ENCODE data around the gene DEXI.

DEXI gene

DNA sequence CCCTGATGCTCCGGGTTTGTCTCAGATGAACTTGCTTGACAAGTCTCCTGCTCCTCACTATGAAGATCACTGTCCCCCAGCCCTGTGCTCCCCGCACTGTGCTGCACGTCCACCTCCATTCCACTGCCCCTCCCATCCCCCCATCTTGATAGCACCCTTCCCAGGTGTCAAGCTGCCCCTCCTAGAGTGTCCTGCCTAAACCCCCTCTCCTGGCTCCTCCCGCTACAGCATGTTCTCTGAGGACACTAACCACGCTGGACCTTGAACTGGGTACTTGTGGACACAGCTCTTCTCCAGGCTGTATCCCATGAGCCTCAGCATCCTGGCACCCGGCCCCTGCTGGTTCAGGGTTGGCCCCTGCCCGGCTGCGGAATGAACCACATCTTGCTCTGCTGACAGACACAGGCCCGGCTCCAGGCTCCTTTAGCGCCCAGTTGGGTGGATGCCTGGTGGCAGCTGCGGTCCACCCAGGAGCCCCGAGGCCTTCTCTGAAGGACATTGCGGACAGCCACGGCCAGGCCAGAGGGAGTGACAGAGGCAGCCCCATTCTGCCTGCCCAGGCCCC lies 18.5 kb downstream of the DEXI start:
- no peak for DNase-seq

DNA sequence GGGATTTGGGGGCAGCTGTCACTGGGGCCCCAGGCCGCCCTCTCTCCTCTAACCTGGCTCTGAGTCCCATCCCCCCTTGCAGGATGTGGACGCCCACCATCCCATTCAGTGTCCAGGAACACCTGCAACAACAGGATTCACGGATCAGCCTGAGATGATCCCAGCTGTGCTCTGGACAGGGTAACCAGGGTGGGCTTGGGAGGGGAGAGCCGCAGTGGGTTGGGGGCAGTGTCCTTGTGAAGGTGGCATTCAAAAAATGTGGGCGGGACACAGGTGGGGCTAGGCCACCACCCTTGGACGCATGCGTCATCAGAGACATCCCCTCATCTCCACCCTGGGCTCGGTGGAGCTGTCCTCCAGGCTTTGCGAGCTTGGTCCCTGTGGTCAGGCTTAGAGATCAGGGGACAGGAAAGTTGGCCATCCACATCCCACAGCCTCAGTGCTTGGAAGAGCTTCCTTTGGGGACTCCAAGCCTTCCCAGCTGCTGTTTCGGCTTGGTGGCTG lies 19.1 kb downstream of the DEXI start:
- DNase-seq = no peak

DNA sequence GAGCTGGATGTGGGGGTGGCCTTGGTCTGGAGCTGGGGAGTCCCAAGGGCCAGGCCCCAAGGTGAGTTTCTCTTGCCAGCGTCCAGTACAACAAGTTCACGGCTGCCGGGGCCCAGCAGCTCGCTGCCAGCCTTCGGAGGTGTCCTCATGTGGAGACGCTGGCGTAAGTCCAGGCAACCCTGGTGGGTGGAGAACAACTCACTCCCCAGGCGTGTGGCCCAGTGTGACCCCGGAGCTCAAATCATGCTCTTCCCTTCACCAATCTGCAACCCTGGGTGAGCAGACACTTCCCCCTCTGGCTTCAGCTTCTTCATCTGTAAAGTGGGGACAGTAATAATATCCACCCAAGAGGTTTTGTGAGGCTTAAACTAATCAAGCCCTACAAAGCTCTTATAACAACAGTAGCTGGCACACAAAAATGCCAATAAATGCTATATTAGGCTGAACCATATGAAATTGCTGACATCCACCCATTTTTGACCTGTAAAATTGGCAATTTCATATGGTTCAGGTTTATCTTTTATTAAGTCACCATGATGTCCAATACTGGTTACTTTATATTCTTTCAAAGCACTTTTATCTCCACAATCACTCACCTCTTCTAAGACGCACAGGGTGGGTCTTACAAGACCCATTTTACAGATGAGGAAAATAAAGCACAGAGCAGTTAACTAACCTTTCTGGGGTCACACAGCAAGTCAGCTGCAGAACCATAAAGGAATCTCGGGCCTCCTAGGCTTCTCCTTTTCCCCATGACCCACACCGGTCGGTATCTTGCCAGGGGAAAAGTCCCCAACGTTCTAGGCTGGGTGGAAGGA lies 19.7 kb downstream of the DEXI start:
- DNase-seq = no peak

DNA sequence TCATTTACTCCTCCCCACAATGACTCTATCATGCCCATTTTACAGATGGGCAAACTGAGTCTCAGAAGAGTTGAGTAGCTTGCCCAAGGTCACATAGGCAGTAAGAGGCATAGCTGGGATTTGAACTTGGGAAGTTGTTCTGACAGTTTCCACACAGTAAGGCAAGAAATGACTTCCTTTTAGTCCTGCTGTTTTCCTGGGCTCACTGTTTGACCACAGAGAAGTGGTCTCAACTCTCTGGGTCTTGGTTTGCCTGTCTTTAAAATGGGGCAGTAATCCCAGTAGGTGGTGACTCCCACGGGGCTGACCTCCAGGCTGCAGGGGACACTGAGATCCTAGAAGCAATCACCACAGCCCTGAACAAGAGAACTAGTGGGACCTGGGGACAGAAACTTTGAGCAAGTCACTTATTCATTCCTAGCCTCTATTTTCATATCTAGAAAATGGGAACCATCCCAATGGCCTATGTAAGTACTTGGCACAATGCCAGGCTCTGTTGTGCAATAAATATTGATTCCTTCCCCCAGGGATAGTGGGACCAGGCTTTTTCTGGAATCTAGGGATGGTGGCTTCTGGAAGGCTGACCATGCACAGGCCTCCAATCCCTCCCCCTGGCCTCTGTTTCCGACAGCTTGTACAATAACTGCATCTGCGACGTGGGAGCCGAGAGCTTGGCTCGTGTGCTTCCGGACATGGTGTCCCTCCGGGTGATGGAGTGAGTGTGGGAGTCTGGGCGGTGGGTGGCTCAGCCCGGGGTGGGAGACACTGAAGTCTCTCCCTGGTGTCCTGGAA lies 20.5 kb downstream of the DEXI start:
- no peak for DNase-seq

DNA sequence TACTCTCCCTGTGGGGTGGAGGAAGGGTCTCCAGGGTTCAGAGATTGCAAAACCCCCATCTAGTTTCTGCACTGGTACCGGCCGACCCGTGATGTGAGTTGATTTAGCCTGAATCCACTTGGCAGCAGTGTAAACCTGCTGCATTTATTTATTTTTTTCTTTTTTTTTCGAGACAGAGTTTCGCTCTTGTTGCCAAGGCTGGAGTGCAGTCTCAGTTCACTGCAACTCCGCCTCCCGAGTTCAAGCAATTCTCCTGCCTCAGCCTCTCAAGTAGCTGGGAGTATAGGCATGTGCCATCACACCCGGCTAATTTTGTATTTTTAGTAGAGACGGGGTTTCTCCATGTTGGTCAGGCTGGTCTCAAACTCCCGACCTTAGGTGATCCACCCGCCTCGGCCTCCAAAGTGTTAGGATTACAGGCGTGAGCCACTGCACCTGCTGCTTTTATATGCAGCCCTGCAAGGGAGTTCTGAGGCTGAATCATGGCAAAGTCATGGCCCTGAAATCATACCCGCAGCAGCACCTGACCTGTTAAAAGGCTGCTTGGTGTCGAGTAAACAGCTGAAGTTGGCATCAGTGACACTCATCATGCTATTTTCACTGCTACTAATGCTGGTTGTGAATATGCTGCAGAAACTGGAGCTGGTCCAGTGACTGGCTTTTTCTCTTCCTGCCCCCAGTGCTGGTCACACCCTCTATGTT lies 21.4 kb downstream of the DEXI start:
- no peak for DNase-seq

DNA sequence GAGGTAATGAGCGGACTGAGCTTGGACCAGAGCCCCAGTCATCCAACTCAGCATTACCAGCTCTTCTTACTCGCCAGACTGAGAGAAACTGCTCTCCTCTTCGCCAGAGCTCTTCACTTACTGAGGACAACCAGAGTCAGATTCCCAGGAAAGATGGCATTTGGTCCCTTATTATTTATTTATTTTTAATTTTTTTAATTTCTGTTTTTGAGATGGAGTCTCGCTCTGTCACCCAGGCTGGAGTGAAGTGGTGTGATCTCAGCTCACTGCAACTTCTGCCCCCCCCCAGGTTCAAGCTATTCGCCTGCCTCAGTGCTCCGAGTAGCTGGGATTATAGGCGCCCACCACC lies 23.3 kb downstream of the DEXI start:
- DNase-seq = no peak

DNA sequence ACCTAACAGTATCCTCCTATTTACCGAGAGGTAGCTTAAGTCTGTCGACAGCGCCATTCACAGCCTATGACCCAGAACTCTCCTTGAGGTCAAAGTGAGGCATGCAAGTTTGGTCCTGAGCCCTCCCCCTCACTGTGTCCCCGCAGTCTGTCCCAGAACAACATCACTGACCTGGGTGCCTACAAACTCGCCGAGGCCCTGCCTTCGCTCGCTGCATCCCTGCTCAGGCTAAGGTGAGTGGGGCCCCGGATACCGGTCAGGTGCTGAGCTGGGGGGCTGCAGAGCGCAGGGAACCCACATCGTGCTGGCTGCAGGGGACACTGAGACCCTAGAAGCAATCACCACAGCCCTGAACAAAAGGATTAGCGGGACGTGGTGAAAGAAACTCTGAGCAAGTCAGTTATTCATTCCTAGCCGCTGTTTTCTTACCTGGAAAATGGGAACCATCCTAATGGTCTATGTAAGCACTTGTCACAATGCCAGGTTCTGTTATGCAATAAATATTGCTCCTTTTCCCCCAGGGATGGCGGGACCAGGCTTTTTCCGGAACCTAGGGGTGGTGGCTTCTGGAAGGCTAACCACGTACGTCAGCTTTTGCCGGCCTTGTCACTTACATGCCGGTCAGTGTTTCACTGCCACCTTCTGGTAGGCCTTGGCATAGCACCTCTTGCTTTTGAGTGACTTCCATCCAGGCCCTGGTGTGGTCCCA lies 23.8 kb downstream of the DEXI start:
- peak; percentile 36 for DNase-seq

DNA sequence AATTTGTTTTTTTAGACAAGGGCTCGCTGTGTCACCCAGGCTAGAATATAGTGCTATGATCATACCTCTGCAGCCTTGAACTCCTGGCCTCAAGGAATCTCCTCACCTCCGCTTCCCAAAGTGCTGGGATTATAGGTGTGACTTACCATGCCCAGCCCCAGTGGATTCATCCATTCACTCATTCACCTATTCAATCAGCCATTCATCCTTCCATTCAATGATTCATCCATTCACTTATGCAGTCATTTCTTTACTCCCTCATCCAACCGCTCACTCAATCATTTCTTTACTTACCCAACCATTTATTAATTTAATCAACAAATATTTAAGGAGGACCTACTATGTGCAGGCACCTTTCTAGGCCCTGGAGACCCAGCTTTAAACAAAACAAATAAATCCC lies 25.7 kb downstream of the DEXI start:
- DNase-seq = no peak

DNA sequence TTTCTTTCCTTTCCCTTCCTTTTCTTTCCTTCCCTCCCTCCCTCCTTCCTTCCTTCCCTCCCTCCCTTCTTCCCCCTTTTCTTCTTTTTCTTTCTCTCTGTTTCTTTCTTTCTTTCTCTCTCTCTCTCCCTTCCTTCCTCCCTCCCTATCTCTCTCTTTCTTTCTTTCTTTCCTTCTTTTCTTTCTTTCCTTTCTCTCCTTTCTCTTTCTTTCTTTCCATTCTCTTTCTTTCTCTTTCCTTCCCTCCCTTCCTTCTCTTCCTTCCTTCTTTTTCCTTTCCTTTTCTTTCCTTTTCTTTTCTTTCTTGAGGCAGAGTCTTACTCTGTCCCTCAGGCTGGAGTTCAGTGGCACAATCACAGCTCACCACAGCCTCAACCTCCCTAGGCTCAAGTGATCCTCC lies 31.0 kb downstream of the DEXI start:
- DNase-seq = no peak

DNA sequence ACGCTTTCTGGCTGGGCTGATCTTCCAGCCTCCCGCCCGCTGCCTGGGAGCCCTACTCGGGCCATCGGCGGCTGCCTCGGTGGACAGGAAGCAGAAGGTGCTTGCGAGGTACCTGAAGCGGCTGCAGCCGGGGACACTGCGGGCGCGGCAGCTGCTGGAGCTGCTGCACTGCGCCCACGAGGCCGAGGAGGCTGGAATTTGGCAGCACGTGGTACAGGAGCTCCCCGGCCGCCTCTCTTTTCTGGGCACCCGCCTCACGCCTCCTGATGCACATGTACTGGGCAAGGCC lies 34.6 kb downstream of the DEXI start:
- DNase-seq = no peak

DNA sequence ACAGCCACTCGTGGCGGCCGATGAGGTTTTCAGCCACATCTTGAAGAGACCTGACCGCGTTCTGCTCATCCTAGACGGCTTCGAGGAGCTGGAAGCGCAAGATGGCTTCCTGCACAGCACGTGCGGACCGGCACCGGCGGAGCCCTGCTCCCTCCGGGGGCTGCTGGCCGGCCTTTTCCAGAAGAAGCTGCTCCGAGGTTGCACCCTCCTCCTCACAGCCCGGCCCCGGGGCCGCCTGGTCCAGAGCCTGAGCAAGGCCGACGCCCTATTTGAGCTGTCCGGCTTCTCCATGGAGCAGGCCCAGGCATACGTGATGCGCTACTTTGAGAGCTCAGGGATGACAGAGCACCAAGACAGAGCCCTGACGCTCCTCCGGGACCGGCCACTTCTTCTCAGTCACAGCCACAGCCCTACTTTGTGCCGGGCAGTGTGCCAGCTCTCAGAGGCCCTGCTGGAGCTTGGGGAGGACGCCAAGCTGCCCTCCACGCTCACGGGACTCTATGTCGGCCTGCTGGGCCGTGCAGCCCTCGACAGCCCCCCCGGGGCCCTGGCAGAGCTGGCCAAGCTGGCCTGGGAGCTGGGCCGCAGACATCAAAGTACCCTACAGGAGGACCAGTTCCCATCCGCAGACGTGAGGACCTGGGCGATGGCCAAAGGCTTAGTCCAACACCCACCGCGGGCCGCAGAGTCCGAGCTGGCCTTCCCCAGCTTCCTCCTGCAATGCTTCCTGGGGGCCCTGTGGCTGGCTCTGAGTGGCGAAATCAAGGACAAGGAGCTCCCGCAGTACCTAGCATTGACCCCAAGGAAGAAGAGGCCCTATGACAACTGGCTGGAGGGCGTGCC lies 35.1 kb downstream of the DEXI start:
- no peak for DNase-seq

DNA sequence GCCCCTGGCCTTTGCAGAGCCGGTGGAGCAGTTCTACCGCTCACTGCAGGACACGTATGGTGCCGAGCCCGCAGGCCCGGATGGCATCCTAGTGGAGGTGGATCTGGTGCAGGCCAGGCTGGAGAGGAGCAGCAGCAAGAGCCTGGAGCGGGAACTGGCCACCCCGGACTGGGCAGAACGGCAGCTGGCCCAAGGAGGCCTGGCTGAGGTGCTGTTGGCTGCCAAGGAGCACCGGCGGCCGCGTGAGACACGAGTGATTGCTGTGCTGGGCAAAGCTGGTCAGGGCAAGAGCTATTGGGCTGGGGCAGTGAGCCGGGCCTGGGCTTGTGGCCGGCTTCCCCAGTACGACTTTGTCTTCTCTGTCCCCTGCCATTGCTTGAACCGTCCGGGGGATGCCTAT lies 35.8 kb downstream of the DEXI start:
- no peak for DNase-seq

DNA sequence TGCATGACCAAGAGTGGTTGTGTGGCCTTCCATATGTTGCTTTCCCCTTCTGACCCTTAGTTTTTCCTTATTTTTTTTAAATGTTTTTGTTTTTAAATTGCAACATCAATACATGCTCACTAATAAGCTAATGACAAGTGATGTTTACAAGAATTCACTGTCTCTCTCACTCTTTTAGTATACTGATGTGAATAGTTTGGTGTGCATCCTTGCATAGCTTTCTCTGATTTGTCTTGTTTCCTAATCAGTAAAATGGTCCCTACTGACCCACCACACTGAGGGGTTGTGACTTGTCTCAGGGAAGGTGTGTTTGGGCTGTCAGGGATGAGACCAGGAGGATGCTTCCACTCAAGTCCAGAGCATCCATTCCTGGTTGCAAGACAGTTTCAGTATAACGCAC lies 39.3 kb downstream of the DEXI start:
- DNase-seq = no peak

DNA sequence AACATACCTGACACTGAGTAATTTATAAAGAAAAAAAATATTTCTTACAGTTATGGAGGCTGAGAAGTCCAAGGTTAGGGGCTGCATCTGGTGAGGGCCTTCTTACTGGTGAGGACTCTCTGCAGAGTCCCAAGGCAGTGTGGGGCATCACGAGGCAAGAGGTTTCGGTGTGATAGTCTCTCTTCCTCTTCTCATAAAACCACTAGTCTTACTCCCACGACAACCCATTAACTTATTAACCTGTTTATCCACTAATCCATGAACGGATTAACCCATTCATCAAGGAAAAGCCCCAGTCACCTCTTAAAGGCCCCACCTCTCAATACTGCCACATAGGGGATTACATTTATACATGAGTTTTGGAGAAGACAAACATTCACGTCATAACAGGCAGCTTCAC lies 45.1 kb downstream of the DEXI start:
- DNase-seq = no peak

DNA sequence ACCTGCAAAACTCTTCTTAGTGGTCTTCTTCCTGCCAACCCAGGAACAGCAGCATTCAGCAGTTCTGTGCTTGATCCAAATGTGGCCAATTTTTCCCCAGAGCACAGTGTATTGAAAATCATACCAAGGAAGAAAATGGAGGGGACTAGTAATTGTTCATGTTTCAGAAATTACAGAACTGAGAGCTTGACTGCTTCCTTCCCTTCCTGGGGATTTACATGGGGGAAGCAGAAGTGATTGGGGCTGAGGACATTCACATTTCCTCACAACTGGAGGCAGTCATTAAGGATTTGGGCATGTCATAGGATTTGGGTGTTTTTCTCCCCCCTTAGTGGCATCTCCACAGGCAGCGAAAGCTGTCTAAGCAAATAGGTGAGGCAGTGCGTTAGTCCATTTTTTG lies 45.5 kb downstream of the DEXI start:
- no peak for DNase-seq

DNA sequence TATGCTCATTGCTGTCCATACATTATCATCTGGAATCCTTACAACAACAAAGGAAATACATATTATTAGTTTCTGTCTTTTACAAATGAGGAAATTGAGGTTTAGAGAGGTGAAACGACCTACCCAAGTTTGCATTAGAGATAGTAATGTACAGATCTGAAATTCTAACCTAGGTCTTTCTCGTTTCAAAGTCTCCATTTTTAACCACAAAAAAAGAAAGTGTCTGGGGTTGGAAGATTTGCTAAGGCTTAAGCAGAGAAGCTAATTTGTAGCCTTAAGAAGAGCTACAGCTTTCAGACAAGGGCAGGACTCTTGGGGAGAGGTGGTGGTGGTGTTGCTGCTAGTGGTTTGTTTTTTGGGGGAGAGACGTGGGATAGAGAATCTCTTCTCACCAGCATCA lies 46.1 kb downstream of the DEXI start:
- DNase-seq = no peak

DNA sequence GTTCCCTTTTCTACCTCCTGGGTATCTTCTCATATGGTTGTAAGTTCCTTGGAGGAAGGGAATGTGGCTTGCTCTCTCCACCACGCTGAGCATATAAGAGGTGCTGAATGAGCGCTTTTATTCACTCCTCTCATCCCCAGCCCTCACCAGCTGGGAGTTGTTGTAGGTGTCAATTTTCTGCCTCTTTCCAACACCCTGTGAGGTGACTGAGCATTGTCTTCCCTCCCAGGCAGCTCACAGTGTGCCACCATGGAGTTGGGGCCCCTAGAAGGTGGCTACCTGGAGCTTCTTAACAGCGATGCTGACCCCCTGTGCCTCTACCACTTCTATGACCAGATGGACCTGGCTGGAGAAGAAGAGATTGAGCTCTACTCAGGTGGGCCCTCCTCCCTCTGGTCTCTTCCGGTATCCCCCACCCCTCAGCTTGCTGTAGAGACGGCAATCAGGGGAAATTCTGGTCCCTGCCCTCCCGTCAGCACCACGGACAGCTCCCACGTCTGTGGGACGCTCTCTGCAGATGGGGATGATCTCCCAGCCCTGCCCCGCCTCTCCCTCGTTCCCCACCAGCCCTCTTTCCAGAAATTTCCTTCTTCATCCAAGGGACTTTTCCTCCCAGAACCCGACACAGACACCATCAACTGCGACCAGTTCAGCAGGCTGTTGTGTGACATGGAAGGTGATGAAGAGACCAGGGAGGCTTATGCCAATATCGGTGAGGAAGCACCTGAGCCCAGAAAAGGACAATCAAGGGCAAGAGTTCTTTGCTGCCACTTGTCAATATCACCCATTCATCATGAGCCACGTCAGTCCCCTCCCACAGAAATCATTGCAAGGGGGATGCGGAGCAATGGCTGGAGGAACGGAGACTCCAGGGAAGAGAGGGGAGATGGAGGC lies 47.0 kb downstream of the DEXI start:
- DNase-seq = no peak

DNA sequence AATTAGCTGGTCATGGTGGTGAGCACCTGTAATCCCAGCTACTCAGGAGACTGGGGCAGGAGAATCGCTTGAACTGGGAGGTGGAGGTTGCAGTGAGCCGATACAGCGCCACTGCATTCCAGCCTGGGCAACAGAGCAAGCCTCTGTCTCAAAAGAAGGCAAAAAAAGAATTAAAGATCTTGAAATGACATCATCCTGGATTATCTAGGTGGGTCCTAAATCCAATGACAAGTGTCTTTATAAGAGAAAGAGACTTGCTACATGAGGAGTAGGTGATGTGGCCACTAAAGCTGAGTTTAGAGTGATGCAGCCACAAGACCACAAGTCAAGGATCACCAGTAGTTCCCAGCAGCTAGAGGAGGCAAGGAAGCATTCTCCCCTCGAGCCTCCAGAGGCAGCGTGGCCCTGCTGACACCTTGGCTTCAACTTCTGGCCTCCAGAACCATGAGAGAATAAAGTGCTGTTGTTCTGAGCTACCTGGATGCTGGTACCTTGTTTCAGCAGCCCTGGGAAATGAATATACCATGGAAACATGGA lies 49.4 kb downstream of the DEXI start:
- no peak for DNase-seq

DNA sequence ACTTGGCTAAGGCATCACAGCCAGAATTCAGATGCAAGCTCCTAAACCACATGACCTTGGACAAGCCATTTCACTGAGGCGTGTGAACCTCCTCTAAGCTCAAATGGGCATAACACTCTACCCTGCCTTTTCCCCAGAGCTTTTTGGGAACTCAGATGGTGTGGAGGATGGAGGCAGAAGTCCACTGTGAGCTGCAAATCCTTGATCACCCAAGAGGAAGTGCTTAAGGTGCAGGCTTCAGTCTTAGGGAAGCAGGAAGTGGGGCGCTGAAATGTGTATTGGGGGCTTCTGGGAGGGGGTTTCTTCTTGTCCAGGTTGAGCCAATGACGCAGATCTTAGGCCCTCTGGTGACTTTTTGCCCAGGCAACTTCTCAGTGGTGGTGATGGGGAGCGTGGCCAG lies 52.4 kb downstream of the DEXI start:
- no peak for DNase-seq

DNA sequence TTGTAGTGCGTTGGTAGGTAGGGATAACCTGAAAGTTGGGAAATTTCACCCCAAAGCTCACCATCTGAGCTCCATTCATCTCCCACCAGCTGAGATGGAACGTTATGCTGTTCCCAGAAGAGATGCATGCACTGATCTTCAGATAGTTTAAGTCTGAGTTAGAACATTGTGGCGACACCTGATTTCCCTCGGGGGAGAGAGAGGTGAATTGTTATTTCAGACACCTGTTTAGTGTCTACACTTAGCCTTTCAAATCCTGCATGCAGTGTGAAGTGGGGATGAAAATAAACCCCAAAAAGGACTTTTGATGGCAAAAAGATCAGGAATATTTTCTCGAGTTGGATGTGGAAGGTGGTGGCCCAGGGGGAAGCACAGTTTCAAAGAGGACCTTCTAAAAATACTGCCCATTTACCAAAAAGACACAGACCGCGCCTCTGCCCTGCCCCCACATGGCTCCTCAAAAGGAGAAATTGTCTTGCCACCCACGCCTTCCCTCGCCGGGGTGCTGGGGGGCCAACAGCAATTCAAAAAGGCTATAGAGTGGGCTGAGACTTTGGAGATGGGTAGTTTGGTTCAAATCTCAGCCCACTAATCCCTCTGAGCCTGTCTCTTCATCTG lies 53.8 kb downstream of the DEXI start:
- no peak for DNase-seq

Measured in NCI-H510A (cell line).